IMR-90 (cell line): ENCODE measurements around the gene TGM2. TPM values are rescaled to one million over a fixed set of nuclear protein-coding genes. Genes with fewer than 3 reads are reported as not detected.
A peak's percentile ranks its signal among the peaks of the same experiment; 100 is the strongest.

Source experiments
- ATAC-seq: fragments of 200-7000 bp; cut with Tn5 transposase; 2 replicates; pipeline ENCODE4 v1.9.1; 2020; ENCODE audit warnings: low read depth, mild to moderate bottlenecking, moderate library complexity
- BruUV-seq: library from RNA; stranded (reverse); fragments of 400-500 nt; replicated peaks from 2 replicates; lab custom pipeline; 2021; lab: Mats Ljungman, UMichigan
- CTCF ChIA-PET: fragments of 300-600 bp; formaldehyde crosslinking; extraction: SDS; loops from one replicate; lab custom pipeline; 2021; ENCODE audit warnings: antibody characterized with exemption; lab: Yijun Ruan, JAX
- POLR2A ChIA-PET: fragments of 300-600 bp; sonication (Branson Sonifier 250); formaldehyde crosslinking; loops from one replicate; lab custom pipeline; 2022; ENCODE audit warnings: antibody characterized with exemption; ENCODE audit not compliant: unreplicated experiment; lab: Charles Lee
- DNase-seq: peaks from one replicate; pipeline ENCODE4 v3.0.0; 2013
- H2AFZ ChIP-seq: replicated peaks from 2 replicates; pipeline ENCODE3; 2013; ENCODE audit warnings: low read length, mild to moderate bottlenecking; ENCODE audit not compliant: poor library complexity
- H2AK5ac ChIP-seq: 2 replicates; pipeline ENCODE4 v1.6.1; 2013; ENCODE audit warnings: low read depth, low read length, inconsistent platforms
- H2AK9ac ChIP-seq: replicated peaks from 2 replicates; pipeline ENCODE3; 2013; ENCODE audit warnings: mild to moderate bottlenecking, low read depth, low read length, moderate library complexity; ENCODE audit not compliant: poor library complexity
- H2BK120ac ChIP-seq: 2 replicates; pipeline ENCODE4 v1.6.1; 2013; ENCODE audit warnings: low read depth, low read length, inconsistent platforms
- H2BK15ac ChIP-seq: 3 replicates; pipeline ENCODE4 v1.6.1; 2013; ENCODE audit warnings: low read depth, low read length, inconsistent platforms
- H2BK20ac ChIP-seq: 2 replicates; pipeline ENCODE4 v1.6.1; 2013; ENCODE audit warnings: low read depth, mild to moderate bottlenecking, inconsistent platforms, low read length, moderate library complexity
- H2BK5ac ChIP-seq: 2 replicates; pipeline ENCODE4 v1.6.1; 2013; ENCODE audit warnings: mild to moderate bottlenecking, low read depth, low read length, inconsistent platforms; ENCODE audit not compliant: poor library complexity, severe bottlenecking
- H3K14ac ChIP-seq: replicated peaks from 2 replicates; pipeline ENCODE4 v1.6.1; 2013; ENCODE audit warnings: low read depth, low read length, inconsistent platforms
- H3K18ac ChIP-seq: 2 replicates; pipeline ENCODE4 v1.6.1; 2013; ENCODE audit warnings: low read depth, low read length, control low read depth
- H3K23ac ChIP-seq: 2 replicates; pipeline ENCODE4 v1.6.1; 2013; ENCODE audit warnings: low read depth, low read length, inconsistent platforms
- H3K27ac ChIP-seq: 2 replicates; pipeline ENCODE4 v1.5.1; 2013; ENCODE audit warnings: mild to moderate bottlenecking, control low read depth, low read length; ENCODE audit not compliant: insufficient read depth
- H3K27me3 ChIP-seq: 2 replicates; pipeline ENCODE4 v1.6.1; 2013; ENCODE audit warnings: low read length; ENCODE audit not compliant: control insufficient read depth, insufficient read depth
- H3K36me3 ChIP-seq: 2 replicates; pipeline ENCODE4 v1.6.1; 2013; ENCODE audit warnings: low read length, mixed read lengths; ENCODE audit not compliant: control insufficient read depth, insufficient read depth
- H3K4ac ChIP-seq: 2 replicates; pipeline ENCODE4 v1.6.1; 2013; ENCODE audit warnings: low read depth, low read length, inconsistent platforms
- H3K4me1 ChIP-seq: 2 replicates; pipeline ENCODE4 v1.6.1; 2013; ENCODE audit warnings: low read length, mixed read lengths; ENCODE audit not compliant: control insufficient read depth, insufficient read depth
- H3K4me2 ChIP-seq: 2 replicates; pipeline ENCODE4 v1.6.1; 2013; ENCODE audit warnings: low read depth, mild to moderate bottlenecking, control low read depth, low read length, moderate library complexity
- H3K4me3 ChIP-seq: 2 replicates; pipeline ENCODE4 v1.5.1; 2013; ENCODE audit warnings: low read depth, mild to moderate bottlenecking, control low read depth, low read length, moderate library complexity; ENCODE audit not compliant: insufficient read depth
- H3K56ac ChIP-seq: 2 replicates; pipeline ENCODE4 v1.6.1; 2013; ENCODE audit warnings: low read length, inconsistent platforms; ENCODE audit not compliant: insufficient read depth; ENCODE audit errors: extremely low read depth
- H3K79me1 ChIP-seq, 2 experiments: 2 replicates each; pipeline ENCODE4 v1.6.1; 2013; ENCODE audit warnings: low read length in 2 of 2, inconsistent platforms in 1 of 2, low read depth in 1 of 2
- H3K9ac ChIP-seq: 2 replicates; pipeline ENCODE4 v1.6.1; 2013; ENCODE audit warnings: low read depth, low read length, control low read depth
- H3K9me1 ChIP-seq: 2 replicates; pipeline ENCODE4 v1.6.1; 2013; ENCODE audit warnings: low read length, inconsistent platforms; ENCODE audit not compliant: insufficient read depth
- H3K9me3 ChIP-seq: 2 replicates; pipeline ENCODE4 v1.6.1; 2013; ENCODE audit warnings: low read length; ENCODE audit not compliant: control insufficient read depth, insufficient read depth
- H4K20me1 ChIP-seq: 2 replicates; pipeline ENCODE4 v1.6.1; 2013; ENCODE audit warnings: low read length, inconsistent platforms; ENCODE audit not compliant: insufficient read depth
- H4K5ac ChIP-seq: 2 replicates; pipeline ENCODE4 v1.6.1; 2013; ENCODE audit warnings: mild to moderate bottlenecking, low read depth, low read length, control low read depth
- H4K8ac ChIP-seq, 2 experiments: 2 replicates each; pipeline ENCODE4 v1.6.1; 2013; ENCODE audit warnings: low read depth in 2 of 2, low read length in 2 of 2, control low read depth in 1 of 2, inconsistent platforms in 1 of 2
- H4K91ac ChIP-seq: 2 replicates; pipeline ENCODE4 v1.6.1; 2013; ENCODE audit warnings: low read depth, low read length, inconsistent platforms; ENCODE audit not compliant: insufficient read depth
- BHLHE40 ChIP-seq: fragments of 150-350 bp; IDR thresholded peaks from 2 replicates; pipeline ENCODE4 v1.6.1; 2016; ENCODE audit warnings: mild to moderate bottlenecking, low read depth, low read length
- CEBPB ChIP-seq: IDR thresholded peaks from 2 replicates; pipeline ENCODE4 v1.6.1; 2012; ENCODE audit warnings: low read depth, low read length, improper control_type of control experiment
- CHD1 ChIP-seq: IDR thresholded peaks from 2 replicates; pipeline ENCODE4 v1.6.1; 2012; ENCODE audit warnings: low read depth, low read length, improper control_type of control experiment
- FOS ChIP-seq: fragments of 150-350 bp; IDR thresholded peaks from 2 replicates; pipeline ENCODE4 v1.6.1; 2016; ENCODE audit warnings: low read depth, low read length
- MAFK ChIP-seq: IDR thresholded peaks from 2 replicates; pipeline ENCODE4 v1.6.1; 2012; ENCODE audit warnings: low read depth, low read length, improper control_type of control experiment
- MAZ ChIP-seq: IDR thresholded peaks from 2 replicates; pipeline ENCODE4 v1.6.1; 2012; ENCODE audit warnings: low read depth, mild to moderate bottlenecking, low read length, improper control_type of control experiment, moderate library complexity, borderline replicate concordance
- NFE2L2 ChIP-seq: fragments of 150-350 bp; IDR thresholded peaks from 2 replicates; pipeline ENCODE4 v1.6.1; 2016; ENCODE audit warnings: low read depth, mild to moderate bottlenecking, low read length
- POLR2A ChIP-seq: IDR thresholded peaks from 2 replicates; pipeline ENCODE4 v1.6.1; 2012; ENCODE audit warnings: mild to moderate bottlenecking, low read depth, low read length
- RAD21 ChIP-seq: IDR thresholded peaks from 2 replicates; pipeline ENCODE4 v1.6.1; 2012; ENCODE audit warnings: low read length, improper control_type of control experiment
- RCOR1 ChIP-seq: IDR thresholded peaks from 2 replicates; pipeline ENCODE4 v1.6.1; 2012; ENCODE audit warnings: mild to moderate bottlenecking, low read length, improper control_type of control experiment; ENCODE audit not compliant: insufficient replicate concordance
- RFX5 ChIP-seq: IDR thresholded peaks from 2 replicates; pipeline ENCODE4 v1.8.0; 2012; ENCODE audit warnings: low read depth, mild to moderate bottlenecking, low read length, moderate library complexity
- SMC3 ChIP-seq: fragments of 150-350 bp; IDR thresholded peaks from 2 replicates; pipeline ENCODE4 v1.6.1; 2016; ENCODE audit warnings: low read depth, mild to moderate bottlenecking, antibody characterized with exemption, low read length, moderate library complexity
- WGBS, 2 experiments: methylation state at CpG; one replicate each; pipeline versions ENCODE4 v1.1.5 to v1.1.7; 2013; ENCODE audit warnings: missing lambda C conversion rate in 2 of 2; ENCODE audit not compliant: insufficient read length in 1 of 2; ENCODE audit errors: extremely low coverage in 2 of 2; 5-methylcytosine and 5-hydroxymethylcytosine counted together
- dilution Hi-C: fragments of 300-500 bp; cut with HindIII; formaldehyde crosslinking; loops from one replicate; pipeline ENCODE4 v1.14.3; 2018; ENCODE audit warnings: low sequenced_read_pairs; ENCODE audit not compliant: unreplicated experiment
- in situ Hi-C: fragments of 300-500 bp; cut with MboI; formaldehyde crosslinking; loops from 3 replicates; pipeline ENCODE4 v1.14.3; 2019; ENCODE audit warnings: low sequenced_read_pairs, inconsistent platforms, mixed read lengths
- intact Hi-C: fragments of 100-400 bp; cut with micrococcal nuclease; formaldehyde crosslinking; loops from 2 replicates; pipeline ENCODE4 v1.10.0; 2022
- polyA plus RNA-seq, 3 experiments: library from polyadenylated mRNA; depleted of rRNA; stranded (reverse); fragments of >200 nt; gene quantifications; 2 replicates each; pipeline ENCODE4 v1.2.3, GENCODE V29; 2012; ENCODE audit warnings: low replicate concordance in 1 of 3
- total RNA-seq: library from RNA; depleted of rRNA; stranded (reverse); fragments of >200 nt; gene quantifications from 2 replicates; pipeline ENCODE4 v1.2.3, GENCODE V29; 2012
- TF ChIP-seq, protein P1 (sequence below): fragments of 150-350 bp; IDR thresholded peaks from 2 replicates; pipeline ENCODE4 v1.6.1; 2017; ENCODE audit warnings: mild to moderate bottlenecking, antibody characterized with exemption, low read length, low read depth
- TF ChIP-seq, protein P2 (sequence below): fragments of 150-350 bp; IDR thresholded peaks from 2 replicates; pipeline ENCODE4 v1.6.1; 2016; ENCODE audit warnings: low read depth, mild to moderate bottlenecking, low read length, moderate library complexity, borderline replicate concordance
- TF ChIP-seq, protein P3 (sequence below): conservative IDR thresholded peaks from 2 replicates; pipeline ENCODE4 v1.5.1; 2012; ENCODE audit warnings: mild to moderate bottlenecking, low read depth, low read length, improper control_type of control experiment

Gene TGM2
- total and polyA plus RNA-seq, 2 of the 4 experiments (the other 2 are of a cell fraction), result 239 to 268 TPM

DNA sequence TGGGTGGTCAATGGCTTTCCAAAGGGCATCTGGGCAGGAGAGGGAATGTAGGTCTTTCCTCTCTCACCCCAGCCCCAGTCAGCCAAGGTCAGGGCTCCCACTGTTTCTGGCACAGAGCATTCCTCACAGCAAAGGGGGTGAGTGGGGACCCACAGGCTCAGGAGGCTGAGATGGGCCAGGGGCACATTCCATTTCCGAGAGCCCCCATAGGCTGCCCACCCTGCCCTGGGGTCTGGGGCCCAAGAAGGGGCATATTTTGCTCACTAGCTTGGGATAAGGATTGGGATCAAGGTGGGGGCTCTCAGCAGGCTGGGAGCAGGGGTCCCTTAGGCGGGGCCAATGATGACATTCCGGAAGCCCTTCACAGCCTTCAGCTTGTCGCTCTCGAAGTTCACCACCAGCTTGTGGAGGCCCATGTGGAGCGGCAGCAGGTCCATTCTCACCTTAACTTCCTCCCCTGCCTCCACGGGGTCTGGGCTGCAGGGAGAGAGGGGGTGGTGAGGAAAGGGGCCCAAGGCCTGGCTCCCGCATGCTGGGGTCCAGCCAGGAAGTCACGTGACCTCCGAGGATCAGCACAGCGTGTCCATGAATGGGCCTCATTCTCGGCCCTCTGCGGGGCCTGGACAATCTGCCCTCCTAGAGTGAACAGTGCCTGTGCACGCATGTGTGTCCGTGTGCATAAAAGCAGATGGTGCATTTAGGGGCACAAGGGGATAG, 35.0 kb downstream of the TGM2 start:
- no peak overlapping the region for H3K4ac ChIP-seq
- H3K9ac ChIP-seq, result no peak overlapping the region
- no peak overlapping the region for H4K91ac ChIP-seq
- peaks cover 47% of the 10 kb centered on the region for H3K36me3 ChIP-seq
- no peak overlapping the region for H4K8ac ChIP-seq
- peak overlapping the region; percentile 13; the same call in 1 of the 2 replicates for H2AK5ac ChIP-seq
- ChIA-PET CTCF (interaction anchor here (1.0 to 1.1 kb wide), 2 partner anchors 57 to 91 kb away, joined by 4 to 5 read pairs; no protein-coding TSS in a partner anchor), POLR2A (no interaction called here)
- H3K4me3 ChIP-seq, result no peak overlapping the region
- H2BK20ac ChIP-seq, result 0 out of 2 replicates have a peak overlapping the region, but pooled peaks have one; percentile 27
- in situ Hi-C loops, result no loop called here
- ATAC-seq (no peak), DNase-seq (no peak)
- H3K56ac ChIP-seq, result no peak overlapping the region
- H4K20me1 ChIP-seq, result no peaks in the 10 kb centered on the region; the same call in 1 of the 2 replicates
- H3K4me2 ChIP-seq, result no peak overlapping the region
- no peaks in the 10 kb centered on the region for H3K27me3 ChIP-seq
- no peak overlapping the region for H2AK9ac ChIP-seq
- no peak overlapping the region for H2BK120ac ChIP-seq
- intact Hi-C loops, result no loop called here
- H2BK15ac ChIP-seq, result no peak overlapping the region
- H4K5ac ChIP-seq, result no peak overlapping the region
- H3K27ac ChIP-seq, result no peak overlapping the region
- WGBS, 2 experiments, result 82% methylated on average over 5 of the region's 15 CpGs; no CpG with 5 or more reads in 1 of the 2 experiments
- H2BK5ac ChIP-seq, result no peak overlapping the region
- peaks cover 27% of the 10 kb centered on the region for H3K4me1 ChIP-seq
- H3K18ac ChIP-seq, result no peak overlapping the region
- dilution Hi-C loops, result no loop called here
- no peak overlapping the region for H3K23ac ChIP-seq
- peaks cover 0 to 14% of the 10 kb centered on the region in 2 experiments; a peak in 2 of 4 replicates for H3K79me1 ChIP-seq
- no peaks in the 10 kb centered on the region for H3K9me3 ChIP-seq
- BruUV-seq, result no TSS peak
- H3K14ac ChIP-seq, result no peak overlapping the region
- H2AFZ ChIP-seq, result no peak overlapping the region
- peaks cover 29% of the 10 kb centered on the region for H3K9me1 ChIP-seq
- no peak for TF ChIP-seq BHLHE40
- TF ChIP-seq, protein P1, sequence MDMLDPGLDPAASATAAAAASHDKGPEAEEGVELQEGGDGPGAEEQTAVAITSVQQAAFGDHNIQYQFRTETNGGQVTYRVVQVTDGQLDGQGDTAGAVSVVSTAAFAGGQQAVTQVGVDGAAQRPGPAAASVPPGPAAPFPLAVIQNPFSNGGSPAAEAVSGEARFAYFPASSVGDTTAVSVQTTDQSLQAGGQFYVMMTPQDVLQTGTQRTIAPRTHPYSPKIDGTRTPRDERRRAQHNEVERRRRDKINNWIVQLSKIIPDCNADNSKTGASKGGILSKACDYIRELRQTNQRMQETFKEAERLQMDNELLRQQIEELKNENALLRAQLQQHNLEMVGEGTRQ, result no peak
- TF ChIP-seq RFX5, result no peak
- TF ChIP-seq NFE2L2, result no peak
- TF ChIP-seq SMC3, result no peak
- TF ChIP-seq POLR2A, result no peak
- no peak for TF ChIP-seq CHD1
- TF ChIP-seq, protein P2, sequence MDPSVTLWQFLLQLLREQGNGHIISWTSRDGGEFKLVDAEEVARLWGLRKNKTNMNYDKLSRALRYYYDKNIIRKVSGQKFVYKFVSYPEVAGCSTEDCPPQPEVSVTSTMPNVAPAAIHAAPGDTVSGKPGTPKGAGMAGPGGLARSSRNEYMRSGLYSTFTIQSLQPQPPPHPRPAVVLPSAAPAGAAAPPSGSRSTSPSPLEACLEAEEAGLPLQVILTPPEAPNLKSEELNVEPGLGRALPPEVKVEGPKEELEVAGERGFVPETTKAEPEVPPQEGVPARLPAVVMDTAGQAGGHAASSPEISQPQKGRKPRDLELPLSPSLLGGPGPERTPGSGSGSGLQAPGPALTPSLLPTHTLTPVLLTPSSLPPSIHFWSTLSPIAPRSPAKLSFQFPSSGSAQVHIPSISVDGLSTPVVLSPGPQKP, result no peak
- TF ChIP-seq CEBPB, result no peak
- TF ChIP-seq, protein P3, sequence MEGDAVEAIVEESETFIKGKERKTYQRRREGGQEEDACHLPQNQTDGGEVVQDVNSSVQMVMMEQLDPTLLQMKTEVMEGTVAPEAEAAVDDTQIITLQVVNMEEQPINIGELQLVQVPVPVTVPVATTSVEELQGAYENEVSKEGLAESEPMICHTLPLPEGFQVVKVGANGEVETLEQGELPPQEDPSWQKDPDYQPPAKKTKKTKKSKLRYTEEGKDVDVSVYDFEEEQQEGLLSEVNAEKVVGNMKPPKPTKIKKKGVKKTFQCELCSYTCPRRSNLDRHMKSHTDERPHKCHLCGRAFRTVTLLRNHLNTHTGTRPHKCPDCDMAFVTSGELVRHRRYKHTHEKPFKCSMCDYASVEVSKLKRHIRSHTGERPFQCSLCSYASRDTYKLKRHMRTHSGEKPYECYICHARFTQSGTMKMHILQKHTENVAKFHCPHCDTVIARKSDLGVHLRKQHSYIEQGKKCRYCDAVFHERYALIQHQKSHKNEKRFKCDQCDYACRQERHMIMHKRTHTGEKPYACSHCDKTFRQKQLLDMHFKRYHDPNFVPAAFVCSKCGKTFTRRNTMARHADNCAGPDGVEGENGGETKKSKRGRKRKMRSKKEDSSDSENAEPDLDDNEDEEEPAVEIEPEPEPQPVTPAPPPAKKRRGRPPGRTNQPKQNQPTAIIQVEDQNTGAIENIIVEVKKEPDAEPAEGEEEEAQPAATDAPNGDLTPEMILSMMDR, result no peak
- TF ChIP-seq MAZ, result no peak
- TF ChIP-seq FOS, result no peak
- TF ChIP-seq MAFK, result no peak
- TF ChIP-seq RCOR1, result no peak
- no peak for TF ChIP-seq RAD21
